ENCODE data around the gene DYRK1A.
"Not testable (repeated sequence)": the region's sequence is repeated elsewhere in the genome, so short reads cannot be mapped to it uniquely, and the experiment has no call there.

The DYRK1A gene

GRCh38 chr21:37547615-37548200 is 181.1 kb downstream of the DYRK1A start:
- no peak overlapping the region for H3K4me2 ChIP-seq (ENCODE audit: low read depth, low read length, poor library complexity, severe bottlenecking)
- H3F3A ChIP-seq (ENCODE audit: insufficient read depth): no peaks in the 10 kb centered on the region
- no peaks in the 10 kb centered on the region for H3K27me3 ChIP-seq (ENCODE audit: low read length)
- H4K20me1 ChIP-seq (ENCODE audit: low read depth, low read length): no peaks in the 10 kb centered on the region
- TF ChIP-seq CTCF (IDR thresholded peaks at IDR 0.05; ENCODE audit: insufficient read depth, low read length, poor library complexity, severe bottlenecking) (no peak), EZH2phosphoT487 (conservative IDR thresholded peaks at IDR 0.05; ENCODE audit: low read length) (no peak)
- H3K9me3 ChIP-seq (ENCODE audit: insufficient read depth, low read length): no peaks in the 10 kb centered on the region
- H3K27ac ChIP-seq (ENCODE audit: low read depth, low read length): no peak overlapping the region
- H3K36me3 ChIP-seq (ENCODE audit: low read length): no peaks in the 10 kb centered on the region
- no peak overlapping the region for H3K9ac ChIP-seq (ENCODE audit: low read length)
- H3K4me3 ChIP-seq (ENCODE audit: insufficient read depth, low read length, poor library complexity, severe bottlenecking): no peak overlapping the region
- H3K79me2 ChIP-seq (ENCODE audit: insufficient read depth, low read length): no peaks in the 10 kb centered on the region
- no peaks in the 10 kb centered on the region for H3K9me2 ChIP-seq (replicated peaks; ENCODE audit: insufficient read depth, low read length)
- no peak overlapping the region for H2AFZ ChIP-seq (ENCODE audit: low read depth, low read length, severe bottlenecking)

GRCh38 chr21:37548521-37548981 is 182.0 kb downstream of the DYRK1A start:
- Histone ChIP-seq H3K9ac (ENCODE audit: low read length) (no peak overlapping the region), H3K4me2 (ENCODE audit: low read depth, low read length, poor library complexity, severe bottlenecking) (no peak overlapping the region), H3K9me3 (ENCODE audit: insufficient read depth, low read length) (no peaks in the 10 kb centered on the region), H3K27me3 (ENCODE audit: low read length) (no peaks in the 10 kb centered on the region), H3K27ac (ENCODE audit: low read depth, low read length) (no peak overlapping the region), H3K4me3 (ENCODE audit: insufficient read depth, low read length, poor library complexity, severe bottlenecking) (no peak overlapping the region), H3K9me2 (replicated peaks; ENCODE audit: insufficient read depth, low read length) (no peaks in the 10 kb centered on the region), H3K79me2 (ENCODE audit: insufficient read depth, low read length) (no peaks in the 10 kb centered on the region), H3K36me3 (ENCODE audit: low read length) (no peaks in the 10 kb centered on the region), H2AFZ (ENCODE audit: low read depth, low read length, severe bottlenecking) (no peak overlapping the region), H3F3A (ENCODE audit: insufficient read depth) (no peaks in the 10 kb centered on the region), H4K20me1 (ENCODE audit: low read depth, low read length) (no peaks in the 10 kb centered on the region)
- TF ChIP-seq EZH2phosphoT487 (conservative IDR thresholded peaks at IDR 0.05; ENCODE audit: low read length) (no peak), CTCF (IDR thresholded peaks at IDR 0.05; ENCODE audit: insufficient read depth, low read length, poor library complexity, severe bottlenecking) (no peak)

GRCh38 chr21:37549730-37550129 is 183.2 kb downstream of the DYRK1A start:
- H3K36me3 ChIP-seq (ENCODE audit: low read length): not testable (repeated sequence)

GRCh38 chr21:37550157-37550556 is 183.6 kb downstream of the DYRK1A start:
- Histone ChIP-seq H2AFZ (ENCODE audit: low read depth, low read length, severe bottlenecking) (no peak overlapping the region), H3K9me2 (replicated peaks; ENCODE audit: insufficient read depth, low read length) (no peaks in the 10 kb centered on the region), H3K27ac (ENCODE audit: low read depth, low read length) (no peak overlapping the region), H3K9me3 (ENCODE audit: insufficient read depth, low read length) (no peaks in the 10 kb centered on the region), H3K4me2 (ENCODE audit: low read depth, low read length, poor library complexity, severe bottlenecking) (no peak overlapping the region), H3K27me3 (ENCODE audit: low read length) (no peaks in the 10 kb centered on the region), H3K79me2 (ENCODE audit: insufficient read depth, low read length) (no peaks in the 10 kb centered on the region), H3K4me3 (ENCODE audit: insufficient read depth, low read length, poor library complexity, severe bottlenecking) (no peak overlapping the region), H3F3A (ENCODE audit: insufficient read depth) (no peaks in the 10 kb centered on the region), H3K36me3 (ENCODE audit: low read length) (no peaks in the 10 kb centered on the region), H4K20me1 (ENCODE audit: low read depth, low read length) (no peaks in the 10 kb centered on the region), H3K9ac (ENCODE audit: low read length) (no peak overlapping the region)
- no peak for TF ChIP-seq CTCF (IDR thresholded peaks at IDR 0.05; ENCODE audit: insufficient read depth, low read length, poor library complexity, severe bottlenecking)
- no peak for TF ChIP-seq EZH2phosphoT487 (conservative IDR thresholded peaks at IDR 0.05; ENCODE audit: low read length)

More at GRCh38 chr21:37549730-37550129, 183.2 kb downstream of the DYRK1A start:
- H3F3A ChIP-seq (ENCODE audit: insufficient read depth); H3K79me2 ChIP-seq (ENCODE audit: insufficient read depth, low read length); H3K9me3 ChIP-seq (ENCODE audit: insufficient read depth, low read length); H3K4me2 ChIP-seq (ENCODE audit: low read depth, low read length, poor library complexity, severe bottlenecking); H3K9me2 ChIP-seq (replicated peaks; ENCODE audit: insufficient read depth, low read length); H4K20me1 ChIP-seq (ENCODE audit: low read depth, low read length); H3K4me3 ChIP-seq (ENCODE audit: insufficient read depth, low read length, poor library complexity, severe bottlenecking); H2AFZ ChIP-seq (ENCODE audit: low read depth, low read length, severe bottlenecking); H3K27me3 ChIP-seq (ENCODE audit: low read length); H3K27ac ChIP-seq (ENCODE audit: low read depth, low read length); H3K9ac ChIP-seq (ENCODE audit: low read length): not testable (repeated sequence)
